Peyer's patch (tissue), 4 donors: ENCODE measurements around the gene POLR2F. TPM values are rescaled to one million over a fixed set of nuclear protein-coding genes. Genes with fewer than 3 reads are reported as not detected.

Experiments used
- DNase-seq, 3 donors: peaks; one replicate each; pipeline ENCODE4 v3.0.0-alpha.2; 2017 to 2019
- H3K27ac ChIP-seq, 4 donors: fragments of 200-600 bp; sonication (generic); one replicate each; pipeline ENCODE4 v1.5.1; 2016 to 2019
- H3K27me3 ChIP-seq, 2 donors: fragments of 200-600 bp; sonication (generic); one replicate each; pipeline ENCODE4 v1.5.1; 2019
- H3K36me3 ChIP-seq, 3 donors: fragments of 200-600 bp; sonication (generic); one replicate each; pipeline ENCODE4 v1.5.1; 2016 to 2019
- H3K4me1 ChIP-seq, 4 donors: fragments of 200-600 bp; sonication (generic); one replicate each; pipeline ENCODE4 v1.5.1; 2016 to 2019
- H3K4me3 ChIP-seq, 4 donors: fragments of 200-600 bp; sonication (generic); 1 replicate in 3 of 4; 2 replicates in 1 of 4; pipeline ENCODE4 v1.5.1; 2016 to 2019; ENCODE audit warnings: mild to moderate bottlenecking in 1 of 4
- H3K9me3 ChIP-seq, 4 donors: fragments of 200-600 bp; sonication (generic); one replicate each; pipeline ENCODE4 v1.5.1; 2016 to 2019; ENCODE audit warnings: mild to moderate bottlenecking in 1 of 4
- CTCF ChIP-seq, 6 experiments: fragments of 450-650 bp in 4 of 6; fragments of 200-600 bp in 2 of 6; sonication (generic) in 1 of 6; IDR thresholded peaks; one replicate each; pipeline ENCODE4 v1.5.1; 2017 to 2019; ENCODE audit warnings: antibody characterized with exemption in 6 of 6, mild to moderate bottlenecking in 3 of 6, moderate library complexity in 1 of 6
- POLR2A ChIP-seq, 2 donors: fragments of 450-650 bp; IDR thresholded peaks; one replicate each; pipeline ENCODE4 v1.5.1; 2017; ENCODE audit warnings: antibody characterized with exemption in 2 of 2, mild to moderate bottlenecking in 2 of 2, moderate library complexity in 2 of 2
- total RNA-seq, 4 donors: library from RNA; depleted of rRNA; stranded (reverse); fragments of >200 nt; gene quantifications; one replicate each; pipeline ENCODE4 v1.1.0, GENCODE V29; 2016

POLR2F gene
- total RNA-seq, 4 donors from 2014 or later: 51.1 to 97.4 (median 55.2) TPM

GRCh38 chr22:37999236-37999635, 45.7 kb downstream of the POLR2F start:
- DNase-seq: no peak
- no peak for TF ChIP-seq CTCF (IDR thresholded peaks at IDR 0.05)
- no peak for TF ChIP-seq POLR2A (IDR thresholded peaks at IDR 0.05)

GRCh38 chr22:37999640-38000272, 46.3 kb downstream of the POLR2F start:
- Histone ChIP-seq H3K27ac (no peak overlapping the region), H3K27me3 (no peaks in the 10 kb centered on the region), H3K4me3 (no peak overlapping the region), H3K4me1 (peaks cover 0 to 9% (median 0%) of the 10 kb centered on the region in 4 donors), H3K9me3 (no peaks in the 10 kb centered on the region), H3K36me3 (no peaks in the 10 kb centered on the region)
- DNase-seq: no peak
- TF ChIP-seq CTCF (IDR thresholded peaks at IDR 0.05) (no peak), POLR2A (IDR thresholded peaks at IDR 0.05) (no peak)

More at GRCh38 chr22:37999236-37999635, 45.7 kb downstream of the POLR2F start:
- Histone ChIP-seq H3K4me1 (peaks cover 0 to 9% (median 0%) of the 10 kb centered on the region in 4 donors), H3K27me3 (no peaks in the 10 kb centered on the region), H3K9me3 (no peaks in the 10 kb centered on the region), H3K36me3 (no peaks in the 10 kb centered on the region), H3K4me3 (no peak overlapping the region), H3K27ac (no peak overlapping the region)

GRCh38 chr22:38005943-38006342, 52.4 kb downstream of the POLR2F start:
- Histone ChIP-seq H3K27me3 (no peaks in the 10 kb centered on the region), H3K27ac (no peak overlapping the region), H3K36me3 (no peaks in the 10 kb centered on the region), H3K4me1 (no peaks in the 10 kb centered on the region), H3K9me3 (no peaks in the 10 kb centered on the region), H3K4me3 (no peak overlapping the region)
- TF ChIP-seq CTCF (IDR thresholded peaks at IDR 0.05) (no peak), POLR2A (IDR thresholded peaks at IDR 0.05) (no peak)
- no peak for DNase-seq

- Histone ChIP-seq H3K9me3 (no peaks in the 10 kb centered on the region), H3K4me3 (no peak overlapping the region), H3K27ac (no peak overlapping the region), H3K4me1 (no peaks in the 10 kb centered on the region), H3K27me3 (no peaks in the 10 kb centered on the region), H3K36me3 (no peaks in the 10 kb centered on the region)
- TF ChIP-seq POLR2A (IDR thresholded peaks at IDR 0.05): no peak
- TF ChIP-seq CTCF (IDR thresholded peaks at IDR 0.05): no peak
- DNase-seq: no peak
Measured at GRCh38 chr22:38006906-38007305, 53.4 kb downstream of the POLR2F start.

GRCh38 chr22:38007330-38007902, 53.9 kb downstream of the POLR2F start:
- H3K27me3 ChIP-seq: no peaks in the 10 kb centered on the region
- no peak overlapping the region for H3K27ac ChIP-seq
- no peaks in the 10 kb centered on the region for H3K36me3 ChIP-seq
- H3K4me1 ChIP-seq: no peaks in the 10 kb centered on the region
- no peak for DNase-seq
- TF ChIP-seq POLR2A (IDR thresholded peaks at IDR 0.05): no peak
- no peak for TF ChIP-seq CTCF (IDR thresholded peaks at IDR 0.05)
- no peaks in the 10 kb centered on the region for H3K9me3 ChIP-seq
- H3K4me3 ChIP-seq: no peak overlapping the region
